ENCODE measurements around the gene CCR1.

- TF ChIP-seq CTCF (IDR thresholded peaks at IDR 0.05) = no peak
- TF ChIP-seq POLR2A (IDR thresholded peaks at IDR 0.05) = no peak
Observed at GRCh38 chr3:46184469-46184868, 23.6 kb downstream of the CCR1 start.
